HG03565 (cell line): ENCODE measurements around the gene CARM1.

Experiments
- ATAC-seq: cut with Tn5 transposase; IDR thresholded peaks from one replicate; pipeline ENCODE4 v1.9.1; 2021; ENCODE audit warnings: mild to moderate bottlenecking, moderate library complexity; ENCODE audit not compliant: unreplicated experiment

The CARM1 gene

GRCh38 chr19:10899151-10899653 is 27.8 kb downstream of the CARM1 start:
- no peak for ATAC-seq

- no peak for ATAC-seq
These were observed 36.6 kb downstream of the CARM1 start for GRCh38 chr19:10907925-10908324.

GRCh38 chr19:10908380-10908960 is 37.1 kb downstream of the CARM1 start:
- no peak for ATAC-seq

- ATAC-seq = no peak
These were observed 40.4 kb downstream of the CARM1 start for GRCh38 chr19:10911579-10912363.

GRCh38 chr19:10912619-10913018 is 41.3 kb downstream of the CARM1 start:
- no peak for ATAC-seq

GRCh38 chr19:10913716-10914340 is 42.5 kb downstream of the CARM1 start:
- no peak for ATAC-seq

GRCh38 chr19:10915130-10916091 is 44.1 kb downstream of the CARM1 start:
- no peak for ATAC-seq

- no peak for ATAC-seq
These were observed 45.2 kb downstream of the CARM1 start for GRCh38 chr19:10916602-10917001.

GRCh38 chr19:10918359-10918758 is 47.0 kb downstream of the CARM1 start:
- ATAC-seq = no peak

- no peak for ATAC-seq
These were observed 48.3 kb downstream of the CARM1 start for GRCh38 chr19:10919352-10920287.

- ATAC-seq = no peak
These were observed 48.9 kb downstream of the CARM1 start for GRCh38 chr19:10920288-10920655.

GRCh38 chr19:10920781-10921180 is 49.4 kb downstream of the CARM1 start:
- no peak for ATAC-seq

- no peak for ATAC-seq
These were observed 50.0 kb downstream of the CARM1 start for GRCh38 chr19:10921199-10921909.

GRCh38 chr19:10921910-10922637 is 50.7 kb downstream of the CARM1 start:
- no peak for ATAC-seq

- no peak for ATAC-seq
These were observed 51.3 kb downstream of the CARM1 start for GRCh38 chr19:10922638-10923014.

GRCh38 chr19:10923260-10924112 is 52.1 kb downstream of the CARM1 start:
- ATAC-seq = no peak

GRCh38 chr19:10924597-10924996 is 53.2 kb downstream of the CARM1 start:
- ATAC-seq = no peak
